Large intestine (tissue), 3 donors: ENCODE data around the gene NUP214. TPM values are rescaled to one million over a fixed set of nuclear protein-coding genes. Genes with fewer than 3 reads are reported as not detected.

Experiments used
- DNase-seq, 2 donors: peaks; one replicate each; pipeline versions ENCODE4 v3.0.0 to v3.0.0-alpha.2; 2013
- H3K27ac ChIP-seq: one replicate; pipeline ENCODE4 v1.5.1; 2013; ENCODE audit warnings: low read length
- H3K27me3 ChIP-seq: 2 replicates; pipeline ENCODE4 v1.6.1; 2013; ENCODE audit warnings: low read length; ENCODE audit not compliant: control insufficient read depth, insufficient read depth
- H3K36me3 ChIP-seq: 2 replicates; pipeline ENCODE4 v1.6.1; 2013; ENCODE audit warnings: low read length; ENCODE audit not compliant: control insufficient read depth, insufficient read depth
- H3K4me1 ChIP-seq: one replicate; pipeline ENCODE4 v1.6.1; 2013; ENCODE audit warnings: low read length; ENCODE audit not compliant: control insufficient read depth, insufficient read depth
- H3K4me3 ChIP-seq: one replicate; pipeline ENCODE4 v1.5.1; 2013; ENCODE audit warnings: low read length
- H3K9me3 ChIP-seq: one replicate; pipeline ENCODE4 v1.6.1; 2013; ENCODE audit warnings: mild to moderate bottlenecking, low read depth, low read length, moderate library complexity; ENCODE audit not compliant: control insufficient read depth
- WGBS: methylation state at CpG from one replicate; pipeline ENCODE4 v1.1.5; 2013; ENCODE audit warnings: low lambda C conversion rate; ENCODE audit not compliant: insufficient coverage; 5-methylcytosine and 5-hydroxymethylcytosine counted together
- polyA plus RNA-seq: library from polyadenylated mRNA; unstranded; fragments of 120-200 nt; gene quantifications from one replicate; pipeline ENCODE4 v1.2.1, GENCODE V29; 2013

Gene NUP214
- polyA plus RNA-seq, 1 donor, result 29.1 TPM

GRCh38 chr9:131161585-131161984, 36.2 kb downstream of the NUP214 start:
- peaks cover 60% of the 10 kb centered on the region for H3K36me3 ChIP-seq
- H3K27me3 ChIP-seq, result no peaks in the 10 kb centered on the region
- WGBS, result 100% methylated on average over 2 of the region's 6 CpGs

GRCh38 chr9:131162886-131163285, 37.5 kb downstream of the NUP214 start:
- Histone ChIP-seq H3K36me3 (peaks cover 63% of the 10 kb centered on the region), H3K4me3 (no peak overlapping the region), H3K27me3 (no peaks in the 10 kb centered on the region), H3K9me3 (no peaks in the 10 kb centered on the region), H3K4me1 (no peaks in the 10 kb centered on the region), H3K27ac (no peak overlapping the region)
- no CpG with 5 or more reads among the region's 4 CpGs for WGBS
- no peak for DNase-seq

More at GRCh38 chr9:131161585-131161984, 36.2 kb downstream of the NUP214 start:
- H3K4me1 ChIP-seq, result no peaks in the 10 kb centered on the region
- no peak overlapping the region for H3K4me3 ChIP-seq
- no peak overlapping the region for H3K27ac ChIP-seq
- H3K9me3 ChIP-seq, result no peaks in the 10 kb centered on the region
- DNase-seq, result no peak

GRCh38 chr9:131165523-131165922, 40.1 kb downstream of the NUP214 start:
- H3K27me3 ChIP-seq, result no peaks in the 10 kb centered on the region
- no peaks in the 10 kb centered on the region for H3K9me3 ChIP-seq
- no peak overlapping the region for H3K4me3 ChIP-seq
- DNase-seq, result no peak
- no peak overlapping the region for H3K27ac ChIP-seq
- H3K4me1 ChIP-seq, result no peaks in the 10 kb centered on the region
- H3K36me3 ChIP-seq, result peaks cover 57% of the 10 kb centered on the region

- no peaks in the 10 kb centered on the region for H3K4me1 ChIP-seq
- peaks cover 49% of the 10 kb centered on the region for H3K36me3 ChIP-seq
- peak in 1 of 2 donors; percentile 34 for DNase-seq
- no peaks in the 10 kb centered on the region for H3K27me3 ChIP-seq
- H3K27ac ChIP-seq, result no peak overlapping the region
- no peaks in the 10 kb centered on the region for H3K9me3 ChIP-seq
- H3K4me3 ChIP-seq, result no peak overlapping the region
- WGBS, result 73% methylated on average over 3 of the region's 6 CpGs
Observed at GRCh38 chr9:131167146-131167692, 41.8 kb downstream of the NUP214 start.

- Histone ChIP-seq H3K36me3 (peaks cover 43% of the 10 kb centered on the region), H3K9me3 (no peaks in the 10 kb centered on the region), H3K27me3 (no peaks in the 10 kb centered on the region), H3K4me1 (no peaks in the 10 kb centered on the region), H3K4me3 (no peak overlapping the region), H3K27ac (no peak overlapping the region)
- DNase-seq, result no peak
- no CpG with 5 or more reads among the region's 4 CpGs for WGBS
Observed at GRCh38 chr9:131167936-131168335, 42.5 kb downstream of the NUP214 start.

GRCh38 chr9:131169563-131170240, 44.3 kb downstream of the NUP214 start:
- 100% methylated on average over 6 of the region's 7 CpGs for WGBS
- DNase-seq, result no peak

GRCh38 chr9:131173995-131174394, 48.6 kb downstream of the NUP214 start:
- DNase-seq, result no peak
- peaks cover 60% of the 10 kb centered on the region for H3K36me3 ChIP-seq
- WGBS, result no CpG with 5 or more reads among the region's 10 CpGs

More at GRCh38 chr9:131169563-131170240, 44.3 kb downstream of the NUP214 start:
- Histone ChIP-seq H3K27ac (no peak overlapping the region), H3K9me3 (no peaks in the 10 kb centered on the region), H3K36me3 (peaks cover 40% of the 10 kb centered on the region), H3K4me1 (no peaks in the 10 kb centered on the region), H3K27me3 (no peaks in the 10 kb centered on the region), H3K4me3 (no peak overlapping the region)

GRCh38 chr9:131174681-131175239, 49.4 kb downstream of the NUP214 start:
- WGBS, result no CpG with 5 or more reads among the region's 1 CpG

More at GRCh38 chr9:131173995-131174394, 48.6 kb downstream of the NUP214 start:
- no peaks in the 10 kb centered on the region for H3K27me3 ChIP-seq
- no peaks in the 10 kb centered on the region for H3K9me3 ChIP-seq
- H3K4me1 ChIP-seq, result no peaks in the 10 kb centered on the region
- no peak overlapping the region for H3K27ac ChIP-seq
- H3K4me3 ChIP-seq, result no peak overlapping the region

GRCh38 chr9:131177898-131178297, 52.5 kb downstream of the NUP214 start:
- WGBS, result no CpG with 5 or more reads among the region's 1 CpG
- no peaks in the 10 kb centered on the region for H3K9me3 ChIP-seq
- H3K4me3 ChIP-seq, result no peak overlapping the region
- H3K27ac ChIP-seq, result no peak overlapping the region
- peaks cover 73% of the 10 kb centered on the region for H3K36me3 ChIP-seq
- DNase-seq, result no peak
- H3K27me3 ChIP-seq, result no peaks in the 10 kb centered on the region
- peaks cover 5% of the 10 kb centered on the region for H3K4me1 ChIP-seq

More at GRCh38 chr9:131174681-131175239, 49.4 kb downstream of the NUP214 start:
- Histone ChIP-seq H3K36me3 (peaks cover 65% of the 10 kb centered on the region), H3K27ac (no peak overlapping the region), H3K4me1 (no peaks in the 10 kb centered on the region), H3K27me3 (no peaks in the 10 kb centered on the region), H3K9me3 (no peaks in the 10 kb centered on the region), H3K4me3 (no peak overlapping the region)
- no peak for DNase-seq

- Histone ChIP-seq H3K36me3 (peaks cover 71% of the 10 kb centered on the region), H3K9me3 (no peaks in the 10 kb centered on the region), H3K4me3 (no peak overlapping the region), H3K27me3 (no peaks in the 10 kb centered on the region), H3K27ac (no peak overlapping the region), H3K4me1 (peaks cover 5% of the 10 kb centered on the region)
- 30% methylated on average over 2 of the region's 4 CpGs for WGBS
- DNase-seq, result peak; percentile 33 to 48
Observed at GRCh38 chr9:131178382-131178781, 53.0 kb downstream of the NUP214 start.
